ENCODE measurements around the gene KRT75. TPM values are rescaled to one million over a fixed set of nuclear protein-coding genes. Genes with fewer than 3 reads are reported as not detected.

KRT75 gene
- total RNA-seq, 2 donors from 2014 or later = not detected

DNA sequence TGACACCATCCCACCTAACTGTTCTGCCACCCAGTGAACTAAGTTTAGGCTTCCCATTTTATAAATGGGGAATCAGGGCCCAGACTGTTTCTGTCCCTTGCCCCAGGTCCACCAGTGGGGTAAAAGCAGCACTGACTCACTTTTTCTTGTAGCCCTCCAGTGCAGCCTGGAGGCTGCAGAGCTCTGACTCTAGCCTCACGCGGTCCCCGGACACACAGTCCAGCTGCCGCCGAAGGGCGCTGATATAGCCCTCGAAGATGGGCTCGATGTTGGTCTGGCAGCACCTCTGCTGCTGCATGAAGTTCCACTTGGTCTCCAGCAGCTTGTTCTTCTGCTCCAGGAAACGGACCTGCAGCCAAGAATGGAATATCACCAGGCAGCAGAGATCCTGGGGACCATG lies 30.6 kb downstream of the KRT75 start:
- H3K4me1 Mint-ChIP-seq = peaks cover 5% of the 10 kb centered on the region
- H3K27me3 Mint-ChIP-seq = peaks cover 58% of the 10 kb centered on the region
- H3K4me3 Mint-ChIP-seq = no peak overlapping the region
- ATAC-seq (no peak), DNase-seq (no peak)
- no peak overlapping the region for H3K27ac Mint-ChIP-seq
- peaks cover 3% of the 10 kb centered on the region for H3K36me3 Mint-ChIP-seq (ENCODE audit: low read depth)
- no peaks in the 10 kb centered on the region for H3K9me3 ChIP-seq (ENCODE audit: control insufficient read depth, low read length, poor library complexity, severe bottlenecking)

DNA sequence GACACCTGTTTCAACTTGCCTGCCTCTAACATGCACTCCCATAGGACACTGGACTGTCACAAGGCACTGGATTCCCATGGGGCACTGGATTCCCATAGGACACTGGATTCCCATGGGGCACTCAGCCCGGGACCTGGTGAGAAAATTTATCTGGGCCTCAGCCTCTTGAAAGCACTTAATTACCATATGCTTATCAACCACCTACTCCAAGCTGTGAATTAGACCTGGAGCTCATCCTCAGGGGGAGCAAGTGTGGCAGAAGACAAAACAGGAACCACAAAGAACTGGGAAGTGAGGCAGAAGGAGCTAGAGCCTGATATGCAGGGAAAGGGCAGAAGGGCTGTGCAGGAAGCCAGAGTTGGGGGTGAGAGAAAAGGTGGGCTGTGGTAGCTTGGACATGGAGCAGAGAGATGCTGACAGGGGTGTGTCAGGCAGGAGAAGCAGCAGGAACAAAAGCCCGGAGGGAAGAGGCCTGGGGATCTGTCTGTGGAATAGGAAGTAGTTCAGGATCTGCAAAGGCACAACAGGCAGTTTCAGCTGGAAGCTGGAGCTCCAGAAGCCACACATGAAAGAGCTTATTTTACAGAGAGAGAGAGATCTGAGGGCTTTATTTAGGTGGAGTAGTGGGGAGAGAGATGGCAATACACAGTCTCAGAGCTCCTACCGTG lies 31.2 kb downstream of the KRT75 start:
- H3K9me3 ChIP-seq (ENCODE audit: control insufficient read depth, low read length, poor library complexity, severe bottlenecking) = no peaks in the 10 kb centered on the region
- Mint-ChIP-seq H3K4me1 (peaks cover 5% of the 10 kb centered on the region), H3K4me3 (no peak overlapping the region), H3K27me3 (peaks cover 52% of the 10 kb centered on the region), H3K36me3 (ENCODE audit: low read depth) (peaks cover 2% of the 10 kb centered on the region), H3K27ac (no peak overlapping the region)
- DNase-seq (no peak), ATAC-seq (no peak)

DNA sequence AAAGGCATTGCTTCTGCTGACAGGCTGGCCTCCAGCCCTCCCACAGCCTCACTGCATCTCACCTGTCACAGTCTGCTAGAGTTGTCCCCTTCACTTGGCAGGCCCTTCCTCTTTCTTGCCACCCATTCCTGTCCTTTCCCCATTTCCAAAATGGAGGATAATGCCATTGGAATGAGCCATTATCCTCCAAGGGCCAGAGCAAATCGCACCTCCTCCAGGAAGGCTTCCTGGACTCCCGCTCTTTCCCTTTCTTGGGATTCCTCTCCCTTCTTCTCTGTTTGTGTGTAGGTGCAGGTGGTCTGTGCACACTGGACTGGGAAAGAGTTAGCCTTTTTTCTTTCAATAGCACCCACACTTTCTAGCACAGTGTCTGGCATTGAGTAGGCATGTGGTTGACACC lies 31.8 kb downstream of the KRT75 start:
- Mint-ChIP-seq H3K36me3 (ENCODE audit: low read depth) (peaks cover 2% of the 10 kb centered on the region), H3K27ac (no peak overlapping the region), H3K4me3 (no peak overlapping the region), H3K27me3 (peaks cover 46% of the 10 kb centered on the region), H3K4me1 (peaks cover 5% of the 10 kb centered on the region)
- no peak for DNase-seq
- H3K9me3 ChIP-seq (ENCODE audit: control insufficient read depth, low read length, poor library complexity, severe bottlenecking) = no peaks in the 10 kb centered on the region
- ATAC-seq = no peak

GRCh38 chr12:52401926-52402325 lies 32.2 kb downstream of the KRT75 start:
- Mint-ChIP-seq H3K4me3 (no peak overlapping the region), H3K36me3 (ENCODE audit: low read depth) (peaks cover 2% of the 10 kb centered on the region), H3K4me1 (peaks cover 8% of the 10 kb centered on the region), H3K27me3 (peaks cover 45% of the 10 kb centered on the region), H3K27ac (no peak overlapping the region)
- no peak for DNase-seq
- no peak for ATAC-seq
- H3K9me3 ChIP-seq (ENCODE audit: control insufficient read depth, low read length, poor library complexity, severe bottlenecking) = no peaks in the 10 kb centered on the region

DNA sequence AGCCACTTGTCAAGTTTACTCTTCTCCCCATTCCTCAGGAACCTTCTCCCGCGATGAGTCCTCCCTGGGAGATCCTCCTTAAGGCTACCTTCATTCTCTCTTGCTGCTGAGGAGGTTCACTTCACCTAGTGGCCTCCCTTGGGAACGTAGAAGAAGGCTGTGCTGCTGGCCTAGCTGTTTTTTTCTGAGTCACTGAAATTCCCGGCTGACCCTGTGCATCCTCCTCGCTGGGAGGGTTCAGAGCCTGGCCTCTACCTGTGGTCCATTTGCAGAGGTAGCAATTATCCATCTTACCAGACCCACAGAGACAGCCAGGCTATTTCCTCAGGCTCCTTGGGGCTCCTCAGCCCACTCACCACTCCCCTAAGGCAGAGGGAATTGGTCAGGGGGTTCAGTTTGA lies 32.6 kb downstream of the KRT75 start:
- Mint-ChIP-seq H3K36me3 (ENCODE audit: low read depth) (peaks cover 2% of the 10 kb centered on the region), H3K4me1 (peaks cover 9% of the 10 kb centered on the region), H3K4me3 (no peak overlapping the region), H3K27ac (no peak overlapping the region), H3K27me3 (peaks cover 48% of the 10 kb centered on the region)
- no peaks in the 10 kb centered on the region for H3K9me3 ChIP-seq (ENCODE audit: control insufficient read depth, low read length, poor library complexity, severe bottlenecking)
- DNase-seq (no peak), ATAC-seq (no peak)

- no peak for DNase-seq
- no peaks in the 10 kb centered on the region for H3K9me3 ChIP-seq (ENCODE audit: control insufficient read depth, low read length, poor library complexity, severe bottlenecking)
- Mint-ChIP-seq H3K27me3 (peaks cover 50% of the 10 kb centered on the region), H3K27ac (no peak overlapping the region), H3K36me3 (ENCODE audit: low read depth) (peaks cover 2% of the 10 kb centered on the region), H3K4me1 (peaks cover 9% of the 10 kb centered on the region), H3K4me3 (no peak overlapping the region)
- no peak for ATAC-seq
These were observed 33.3 kb downstream of the KRT75 start for GRCh38 chr12:52400906-52401305.

DNA sequence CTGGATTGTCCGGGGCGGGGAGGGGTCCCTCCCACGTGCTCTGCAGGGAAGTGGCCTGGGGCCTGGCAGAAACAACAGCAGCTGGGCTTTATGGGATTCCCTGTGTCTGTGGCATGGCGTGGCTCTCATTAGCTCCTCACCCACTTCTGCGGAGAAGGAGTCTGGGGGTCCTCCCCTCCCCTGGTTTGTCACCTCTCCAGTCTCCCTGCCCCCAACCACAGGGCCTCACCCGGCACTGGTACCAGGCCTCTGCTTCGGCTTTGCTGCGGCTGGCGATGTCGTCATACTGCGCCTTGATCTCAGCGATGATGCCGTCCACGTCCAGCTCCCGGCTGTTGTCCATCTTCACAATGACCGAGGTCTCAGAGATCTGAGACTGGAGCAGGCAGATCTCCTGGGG lies 34.4 kb downstream of the KRT75 start:
- H3K4me3 Mint-ChIP-seq = no peak overlapping the region
- DNase-seq (no peak), ATAC-seq (no peak)
- no peaks in the 10 kb centered on the region for H3K9me3 ChIP-seq (ENCODE audit: control insufficient read depth, low read length, poor library complexity, severe bottlenecking)
- peaks cover 9% of the 10 kb centered on the region for H3K4me1 Mint-ChIP-seq
- peaks cover 48% of the 10 kb centered on the region for H3K27me3 Mint-ChIP-seq
- peaks cover 2% of the 10 kb centered on the region for H3K36me3 Mint-ChIP-seq (ENCODE audit: low read depth)
- H3K27ac Mint-ChIP-seq = no peak overlapping the region

DNA sequence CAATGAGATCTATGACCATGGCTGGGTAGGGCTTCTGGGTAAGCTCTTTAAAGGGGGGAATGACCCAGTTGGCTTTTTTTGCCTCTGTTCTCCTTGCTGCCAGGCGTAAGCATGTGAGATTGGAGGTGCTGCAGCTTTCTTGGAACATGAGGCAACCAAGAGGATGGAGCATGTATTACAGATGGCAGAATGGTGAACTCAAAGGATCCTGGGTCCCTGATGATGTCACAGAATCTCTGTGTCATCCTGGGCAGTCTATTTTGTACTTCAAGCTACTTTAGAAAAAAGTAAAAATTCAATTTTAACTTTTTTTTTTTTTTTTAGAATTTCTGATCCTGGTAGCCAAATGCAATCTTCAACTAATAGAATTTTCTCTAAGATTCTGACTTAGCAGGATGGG lies 36.0 kb downstream of the KRT75 start:
- Mint-ChIP-seq H3K4me3 (no peak overlapping the region), H3K36me3 (ENCODE audit: low read depth) (peaks cover 2% of the 10 kb centered on the region), H3K4me1 (peaks cover 9% of the 10 kb centered on the region), H3K27me3 (peaks cover 52% of the 10 kb centered on the region), H3K27ac (no peak overlapping the region)
- H3K9me3 ChIP-seq (ENCODE audit: control insufficient read depth, low read length, poor library complexity, severe bottlenecking) = no peaks in the 10 kb centered on the region
- DNase-seq (no peak), ATAC-seq (no peak)

- no peak overlapping the region for H3K4me3 Mint-ChIP-seq
- DNase-seq = no peak
- no peak for ATAC-seq
- H3K4me1 Mint-ChIP-seq = peaks cover 9% of the 10 kb centered on the region
- H3K27ac Mint-ChIP-seq = no peak overlapping the region
- no peaks in the 10 kb centered on the region for H3K9me3 ChIP-seq (ENCODE audit: control insufficient read depth, low read length, poor library complexity, severe bottlenecking)
- H3K27me3 Mint-ChIP-seq = peaks cover 41% of the 10 kb centered on the region
- no peaks in the 10 kb centered on the region for H3K36me3 Mint-ChIP-seq (ENCODE audit: low read depth)
These were observed 37.5 kb downstream of the KRT75 start for GRCh38 chr12:52396656-52397055.

DNA sequence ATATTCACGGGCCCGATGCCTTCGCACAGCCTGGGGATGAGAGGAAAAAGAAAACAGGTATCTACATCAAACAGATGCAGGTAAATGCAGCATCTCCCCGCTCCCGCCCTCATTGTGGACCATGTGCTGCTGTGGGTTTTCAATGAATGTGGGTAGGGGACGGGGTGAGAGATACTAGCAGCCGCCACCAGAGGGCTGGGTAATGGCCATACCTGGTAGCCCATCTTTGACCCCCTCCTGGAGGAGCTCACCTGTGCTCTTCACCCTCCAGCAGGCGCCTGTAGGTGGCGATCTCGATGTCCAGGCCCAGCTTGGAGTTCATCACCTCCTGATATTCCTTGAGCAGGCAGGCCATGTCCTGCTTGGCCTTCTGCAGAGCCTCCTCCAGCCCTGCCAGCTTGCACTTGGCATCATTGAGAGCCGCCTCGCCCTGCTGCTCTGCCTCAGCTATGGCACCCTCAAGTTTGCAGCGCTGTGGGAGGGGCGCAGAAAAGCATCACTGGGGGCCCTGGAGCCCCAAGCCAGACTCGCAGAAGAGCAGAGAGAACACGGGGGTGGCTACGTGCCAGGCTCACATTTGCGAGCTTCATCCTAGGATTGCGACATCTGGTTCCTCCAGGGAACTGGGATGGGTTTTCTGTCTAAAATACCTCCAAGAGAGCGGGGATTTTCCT lies 38.3 kb downstream of the KRT75 start:
- DNase-seq (no peak), ATAC-seq (peak; percentile 33)
- no peaks in the 10 kb centered on the region for H3K9me3 ChIP-seq (ENCODE audit: control insufficient read depth, low read length, poor library complexity, severe bottlenecking)
- Mint-ChIP-seq H3K4me1 (peaks cover 9% of the 10 kb centered on the region), H3K36me3 (ENCODE audit: low read depth) (no peaks in the 10 kb centered on the region), H3K27me3 (peaks cover 38% of the 10 kb centered on the region), H3K27ac (no peak overlapping the region), H3K4me3 (no peak overlapping the region)

DNA sequence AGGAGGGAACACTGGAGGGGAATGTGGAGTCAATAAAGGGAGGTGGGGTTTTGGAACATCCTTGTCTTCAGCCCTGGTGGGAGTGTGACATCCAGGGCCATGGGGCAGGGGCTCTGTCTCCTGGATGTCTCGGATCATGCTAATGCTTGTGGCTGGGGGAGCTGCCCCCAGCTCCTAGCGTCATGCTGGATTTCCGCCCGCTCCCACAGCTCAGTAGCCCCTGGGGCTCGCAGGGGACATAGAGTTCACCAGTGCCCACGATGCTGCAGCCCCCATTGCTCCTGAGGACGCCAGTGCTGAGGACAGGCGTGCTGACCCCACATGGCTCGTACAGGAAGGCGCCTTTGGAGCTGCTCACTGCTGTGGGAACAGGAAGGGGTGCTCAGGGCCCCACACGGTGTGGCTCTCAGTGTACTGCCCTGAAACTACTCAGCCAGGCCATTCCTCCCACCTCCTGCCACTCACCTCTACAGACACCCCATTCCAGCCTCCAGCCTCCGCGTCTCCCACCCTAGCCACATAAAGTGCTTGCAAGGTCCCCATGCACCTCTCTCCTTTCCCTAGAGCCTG lies 39.2 kb downstream of the KRT75 start:
- Mint-ChIP-seq H3K27ac (no peak overlapping the region), H3K4me3 (no peak overlapping the region), H3K4me1 (peaks cover 9% of the 10 kb centered on the region), H3K36me3 (ENCODE audit: low read depth) (no peaks in the 10 kb centered on the region), H3K27me3 (peaks cover 29% of the 10 kb centered on the region)
- ATAC-seq = no peak
- DNase-seq = no peak
- H3K9me3 ChIP-seq (ENCODE audit: control insufficient read depth, low read length, poor library complexity, severe bottlenecking) = no peaks in the 10 kb centered on the region

DNA sequence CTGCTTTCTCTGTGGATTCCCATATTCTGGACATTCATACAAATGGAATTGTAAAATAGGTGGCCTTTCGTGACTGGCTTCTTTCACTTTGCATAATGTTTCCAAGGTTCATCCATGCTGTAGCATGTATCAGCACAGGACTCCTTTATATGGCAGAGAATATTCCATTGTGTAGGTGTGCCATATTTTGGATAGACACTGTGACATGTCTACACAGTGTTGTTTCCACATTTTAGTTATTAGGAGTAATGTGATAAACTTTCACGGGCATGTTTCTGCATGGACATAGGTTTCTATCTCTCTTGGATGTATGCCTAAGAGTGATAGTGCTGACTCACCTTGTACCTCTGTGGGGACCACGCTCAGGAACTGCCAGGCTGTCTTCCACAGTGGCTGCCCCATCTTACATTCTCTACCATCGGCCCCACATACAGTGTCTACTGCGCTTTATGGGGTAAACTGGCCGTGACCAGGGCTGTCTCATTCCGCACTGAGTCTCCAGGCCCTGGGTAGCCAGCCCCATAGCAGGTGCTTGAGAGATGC lies 41.6 kb downstream of the KRT75 start:
- ATAC-seq (no peak), DNase-seq (no peak)
- H3K9me3 ChIP-seq (ENCODE audit: control insufficient read depth, low read length, poor library complexity, severe bottlenecking) = no peaks in the 10 kb centered on the region
- Mint-ChIP-seq H3K27ac (no peak overlapping the region), H3K4me3 (no peak overlapping the region), H3K4me1 (peaks cover 6% of the 10 kb centered on the region), H3K36me3 (ENCODE audit: low read depth) (no peaks in the 10 kb centered on the region), H3K27me3 (peaks cover 28% of the 10 kb centered on the region)

GRCh38 chr12:52391618-52392002 lies 42.6 kb downstream of the KRT75 start:
- Mint-ChIP-seq H3K4me3 (no peak overlapping the region), H3K4me1 (peaks cover 2% of the 10 kb centered on the region), H3K27me3 (peaks cover 26% of the 10 kb centered on the region), H3K27ac (no peak overlapping the region), H3K36me3 (ENCODE audit: low read depth) (no peaks in the 10 kb centered on the region)
- ATAC-seq (no peak), DNase-seq (no peak)
- no peaks in the 10 kb centered on the region for H3K9me3 ChIP-seq (ENCODE audit: control insufficient read depth, low read length, poor library complexity, severe bottlenecking)

All from T-helper 17 cell (primary cell).